ENCODE measurements around the gene CD47.

Gene CD47

GRCh38 chr3:108125153-108125543 lies 34.3 kb upstream of the CD47 start:
- no peak for TF ChIP-seq CTCF (IDR thresholded peaks at IDR 0.05; ENCODE audit: borderline replicate concordance, insufficient read depth, low read depth, low read length)
- H3K4me3 ChIP-seq (ENCODE audit: low read depth, low read length): peak overlapping the region; percentile 68

GRCh38 chr3:108124337-108125152 lies 33.7 kb upstream of the CD47 start:
- H3K4me3 ChIP-seq (ENCODE audit: low read depth, low read length): peak overlapping the region; percentile 68
- no peak for TF ChIP-seq CTCF (IDR thresholded peaks at IDR 0.05; ENCODE audit: borderline replicate concordance, insufficient read depth, low read depth, low read length)

- no peak for TF ChIP-seq CTCF (IDR thresholded peaks at IDR 0.05; ENCODE audit: borderline replicate concordance, insufficient read depth, low read depth, low read length)
- H3K4me3 ChIP-seq (ENCODE audit: low read depth, low read length): no peak overlapping the region
Observed at GRCh38 chr3:108123326-108123725, 32.5 kb upstream of the CD47 start.

GRCh38 chr3:108122276-108122675 lies 31.4 kb upstream of the CD47 start:
- H3K4me3 ChIP-seq (ENCODE audit: low read depth, low read length): no peak overlapping the region
- TF ChIP-seq CTCF (IDR thresholded peaks at IDR 0.05; ENCODE audit: borderline replicate concordance, insufficient read depth, low read depth, low read length): no peak

- H3K4me3 ChIP-seq (ENCODE audit: low read depth, low read length): no peak overlapping the region
- TF ChIP-seq CTCF (IDR thresholded peaks at IDR 0.05; ENCODE audit: borderline replicate concordance, insufficient read depth, low read depth, low read length): no peak
Observed at GRCh38 chr3:108119398-108120104, 28.7 kb upstream of the CD47 start.

- no peak overlapping the region for H3K4me3 ChIP-seq (ENCODE audit: low read depth, low read length)
- TF ChIP-seq CTCF (IDR thresholded peaks at IDR 0.05; ENCODE audit: borderline replicate concordance, insufficient read depth, low read depth, low read length): no peak
Observed at GRCh38 chr3:108118038-108118768, 27.4 kb upstream of the CD47 start.

Measured in GM12875 (cell line).